Measurements from ENCODE around the gene CD68. TPM values are rescaled to one million over a fixed set of nuclear protein-coding genes. Genes with fewer than 3 reads are reported as not detected.
A peak's percentile ranks its signal among the peaks of the same experiment; 100 is the strongest.

Gene CD68
- total RNA-seq, 2 experiments from 2014 or later: 0.44 to 0.54 TPM

GRCh38 chr17:7563115-7563869 lies 16.1 kb upstream of the CD68 start:
- Histone ChIP-seq H3K79me2 (ENCODE audit: insufficient read depth, low read depth, low read length) (peaks cover 31% of the 10 kb centered on the region; the same call in 1 of the 2 replicates), H2AFZ (ENCODE audit: low read length) (no peak overlapping the region), H3K36me3 (ENCODE audit: insufficient read depth, low read length) (peaks cover 48% of the 10 kb centered on the region), H3K9me2 (ENCODE audit: insufficient read depth, low read length) (no peaks in the 10 kb centered on the region), H3K4me2 (ENCODE audit: low read length) (peak overlapping the region; percentile 94), H4K20me1 (ENCODE audit: insufficient read depth, low read length) (no peaks in the 10 kb centered on the region), H3K4me1 (ENCODE audit: insufficient read depth, low read length, poor library complexity, severe bottlenecking) (peaks cover 40% of the 10 kb centered on the region), H3K4me3 (ENCODE audit: low read depth, low read length, poor library complexity, severe bottlenecking) (peak overlapping the region; percentile 94), H3K27ac (ENCODE audit: low read depth, low read length, poor library complexity, severe bottlenecking) (no peak overlapping the region), H3K9me3 (ENCODE audit: low read length) (no peaks in the 10 kb centered on the region)
- POLR2A ChIA-PET: interaction anchor here (0.6 kb wide), 1 partner anchor 175 kb away, joined by 4 read pairs; no protein-coding TSS in a partner anchor
- CTCF ChIA-PET (ENCODE audit: unreplicated experiment): no interaction called here
- TF ChIP-seq CTCF (conservative IDR thresholded peaks at IDR 0.05; ENCODE audit: low read length) (no peak), EZH2phosphoT487 (IDR thresholded peaks at IDR 0.05; ENCODE audit: borderline replicate concordance, low read depth, low read length) (no peak)
- intact Hi-C loops (cut with micrococcal nuclease; ENCODE audit: unreplicated experiment): no loop called here
- no TSS peak for BruUV-seq (replicated peaks)
- DNase-seq (ENCODE audit: low spot score): no peak

- Histone ChIP-seq H2AFZ (ENCODE audit: low read length) (no peak overlapping the region), H3K27ac (ENCODE audit: low read depth, low read length, poor library complexity, severe bottlenecking) (no peak overlapping the region), H3K79me2 (ENCODE audit: insufficient read depth, low read depth, low read length) (peaks cover 34% of the 10 kb centered on the region), H3K36me3 (ENCODE audit: insufficient read depth, low read length) (peaks cover 88% of the 10 kb centered on the region), H4K20me1 (ENCODE audit: insufficient read depth, low read length) (peaks cover 8% of the 10 kb centered on the region), H3K4me2 (ENCODE audit: low read length) (no peak overlapping the region), H3K9me2 (ENCODE audit: insufficient read depth, low read length) (no peaks in the 10 kb centered on the region), H3K4me1 (ENCODE audit: insufficient read depth, low read length, poor library complexity, severe bottlenecking) (peaks cover 17% of the 10 kb centered on the region), H3K4me3 (ENCODE audit: low read depth, low read length, poor library complexity, severe bottlenecking) (no peak overlapping the region), H3K9me3 (ENCODE audit: low read length) (no peaks in the 10 kb centered on the region)
- CTCF ChIA-PET (ENCODE audit: unreplicated experiment): no interaction called here
- no peak for DNase-seq (ENCODE audit: low spot score)
- no TSS peak for BruUV-seq (replicated peaks)
- TF ChIP-seq CTCF (conservative IDR thresholded peaks at IDR 0.05; ENCODE audit: low read length): no peak
- no peak for TF ChIP-seq EZH2phosphoT487 (IDR thresholded peaks at IDR 0.05; ENCODE audit: borderline replicate concordance, low read depth, low read length)
- intact Hi-C loops (cut with micrococcal nuclease; ENCODE audit: unreplicated experiment): no loop called here
- POLR2A ChIA-PET: no interaction called here
Measured at GRCh38 chr17:7569571-7569970, 9.9 kb upstream of the CD68 start.

DNA sequence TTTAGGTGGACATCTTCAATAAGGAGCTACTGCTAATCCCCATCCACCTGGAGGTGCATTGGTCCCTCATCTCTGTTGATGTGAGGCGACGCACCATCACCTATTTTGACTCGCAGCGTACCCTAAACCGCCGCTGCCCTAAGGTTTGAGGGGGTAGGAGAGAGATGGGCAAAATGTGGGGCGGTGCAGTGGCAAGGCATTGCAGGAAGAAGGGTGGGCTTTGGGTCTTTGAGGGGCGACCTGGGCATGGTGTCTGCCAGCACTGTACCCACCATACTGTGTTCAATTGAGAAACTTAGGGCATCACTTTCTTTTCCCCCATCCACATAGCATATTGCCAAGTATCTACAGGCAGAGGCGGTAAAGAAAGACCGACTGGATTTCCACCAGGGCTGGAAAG lies 9.1 kb upstream of the CD68 start:
- H3K36me3 ChIP-seq (ENCODE audit: insufficient read depth, low read length): peaks cover 88% of the 10 kb centered on the region
- no peak overlapping the region for H3K4me3 ChIP-seq (ENCODE audit: low read depth, low read length, poor library complexity, severe bottlenecking)
- H2AFZ ChIP-seq (ENCODE audit: low read length): no peak overlapping the region
- no peak overlapping the region for H3K27ac ChIP-seq (ENCODE audit: low read depth, low read length, poor library complexity, severe bottlenecking)
- intact Hi-C loops (cut with micrococcal nuclease; ENCODE audit: unreplicated experiment): loop anchor here (5.0 kb wide), 3 partner anchors 117 to 328 kb away; partner anchors contain the start of genes GABARAP, TP53 and WRAP53
- no peaks in the 10 kb centered on the region for H3K9me2 ChIP-seq (ENCODE audit: insufficient read depth, low read length)
- no TSS peak for BruUV-seq (replicated peaks)
- TF ChIP-seq CTCF (conservative IDR thresholded peaks at IDR 0.05; ENCODE audit: low read length) (no peak), EZH2phosphoT487 (IDR thresholded peaks at IDR 0.05; ENCODE audit: borderline replicate concordance, low read depth, low read length) (no peak)
- no peak for DNase-seq (ENCODE audit: low spot score)
- POLR2A ChIA-PET: interaction anchor here (0.5 to 0.9 kb wide), 2 partner anchors 44 to 70 kb away, joined by 3 read pairs; partner anchors contain the start of gene FXR2
- H3K4me2 ChIP-seq (ENCODE audit: low read length): no peak overlapping the region
- CTCF ChIA-PET (ENCODE audit: unreplicated experiment): no interaction called here
- peaks cover 16% of the 10 kb centered on the region for H4K20me1 ChIP-seq (ENCODE audit: insufficient read depth, low read length)
- no peaks in the 10 kb centered on the region for H3K9me3 ChIP-seq (ENCODE audit: low read length)
- peaks cover 36% of the 10 kb centered on the region for H3K79me2 ChIP-seq (ENCODE audit: insufficient read depth, low read depth, low read length)
- peaks cover 25% of the 10 kb centered on the region for H3K4me1 ChIP-seq (ENCODE audit: insufficient read depth, low read length, poor library complexity, severe bottlenecking)

Measured in OCI-LY7 (cell line).